Lower leg skin (tissue), 4 donors: ENCODE measurements around the gene PNMT. TPM values are rescaled to one million over a fixed set of nuclear protein-coding genes. Genes with fewer than 3 reads are reported as not detected.
A peak's percentile ranks its signal among the peaks of the same experiment; 100 is the strongest.

Source experiments
- DNase-seq, 2 donors: peaks; one replicate each; pipeline ENCODE4 v3.0.0-alpha.2; 2019; ENCODE audit warnings: low spot score in 2 of 2
- H3K4me3 ChIP-seq: fragments of 200-600 bp; sonication (generic); 2 replicates; pipeline ENCODE4 v1.5.1; 2017; ENCODE audit warnings: mild to moderate bottlenecking, low read depth; ENCODE audit not compliant: poor library complexity, severe bottlenecking
- CTCF ChIP-seq, 3 donors: fragments of 450-650 bp; IDR thresholded peaks; one replicate each; pipeline ENCODE4 v1.5.1; 2016; ENCODE audit warnings: antibody characterized with exemption in 3 of 3, mild to moderate bottlenecking in 3 of 3, moderate library complexity in 2 of 3
- POLR2A ChIP-seq, 2 donors: fragments of 450-650 bp; IDR thresholded peaks; one replicate each; pipeline ENCODE4 v1.6.1; 2016 to 2017; ENCODE audit warnings: antibody characterized with exemption in 2 of 2, mild to moderate bottlenecking in 1 of 2, moderate library complexity in 1 of 2
- WGBS, 2 donors: methylation state at CpG; one replicate each; pipeline ENCODE4 v1.1.5; 2018; 5-methylcytosine and 5-hydroxymethylcytosine counted together
- intact Hi-C: fragments of 100-400 bp; cut with DNase I; formaldehyde crosslinking; loops from one replicate; pipeline ENCODE4 v1.15.0; 2023; ENCODE audit warnings: low total_unique reads
- total RNA-seq, 4 donors: library from RNA; depleted of rRNA; stranded (reverse); fragments of >200 nt; gene quantifications; one replicate each; pipeline ENCODE4 v1.1.0, GENCODE V29; 2016

The PNMT gene
- total RNA-seq, 4 donors from 2014 or later, result 1.6 to 3.8 (median 1.9) TPM

- 52% methylated on average over 16 of the region's 16 CpGs for WGBS, 2 donors
- DNase-seq, result no peak
- TF ChIP-seq POLR2A (IDR thresholded peaks at IDR 0.05) (no peak), CTCF (IDR thresholded peaks at IDR 0.05) (no peak)
- intact Hi-C loops, result loop anchor here (5.0 kb wide), 1 partner anchor 130 kb away; no protein-coding TSS in a partner anchor
- no peak overlapping the region for H3K4me3 ChIP-seq
These were observed 45.8 kb upstream of the PNMT start for GRCh38 chr17:39622380-39623006.

GRCh38 chr17:39623356-39623950 is 44.8 kb upstream of the PNMT start:
- no peak overlapping the region for H3K4me3 ChIP-seq
- 2 to 3% methylated on average over 12 to 15 of the region's 16 CpGs for whole genome bisulfite sequencing, 2 donors
- TF ChIP-seq POLR2A (IDR thresholded peaks at IDR 0.05) (no peak), CTCF (IDR thresholded peaks at IDR 0.05) (peak in 2 of 3 donors; percentile 88 to 92)
- intact Hi-C loops, result loop anchor here (5.0 kb wide), 1 partner anchor 129 kb away; no protein-coding TSS in a partner anchor
- DNase-seq, result peak; percentile 88 to 97

GRCh38 chr17:39624313-39624712 is 43.9 kb upstream of the PNMT start:
- 52 to 56% methylated on average over 8 of the region's 8 CpGs for WGBS, 2 donors
- no peak for DNase-seq
- intact Hi-C loops, result loop anchor here (5.0 kb wide), 1 partner anchor 128 kb away; no protein-coding TSS in a partner anchor

GRCh38 chr17:39625198-39625785 is 43.0 kb upstream of the PNMT start:
- DNase-seq, result no peak
- H3K4me3 ChIP-seq, result no peak overlapping the region
- 48 to 59% methylated on average over 4 to 5 of the region's 5 CpGs for WGBS, 2 donors
- intact Hi-C loops, result no loop called here
- TF ChIP-seq POLR2A (IDR thresholded peaks at IDR 0.05) (no peak), CTCF (IDR thresholded peaks at IDR 0.05) (no peak)

More at GRCh38 chr17:39624313-39624712, 43.9 kb upstream of the PNMT start:
- no peak overlapping the region for H3K4me3 ChIP-seq
- TF ChIP-seq POLR2A (IDR thresholded peaks at IDR 0.05) (no peak), CTCF (IDR thresholded peaks at IDR 0.05) (no peak)

GRCh38 chr17:39626171-39627046 is 41.8 kb upstream of the PNMT start, which contains the start of gene PPP1R1B:
Gene PPP1R1B, plus strand, starts transcription at chr17:39626952. Its CDS starts 441 bp downstream, at chr17:39627393.
- DNase-seq, result no peak
- no peak within 1 kb of the TSS for H3K4me3 ChIP-seq
- TF ChIP-seq CTCF (IDR thresholded peaks at IDR 0.05) (no peak), POLR2A (IDR thresholded peaks at IDR 0.05) (no peak)
- intact Hi-C loops, result no loop called here
- WGBS, 2 donors, result 9 to 11% methylated on average over 29 of the region's 29 CpGs
